ENCODE results near the gene BLM. TPM values are rescaled to one million over a fixed set of nuclear protein-coding genes. Genes with fewer than 3 reads are reported as not detected.

Gene BLM
- total RNA-seq, 1 donor from 2014 or later: 5.6 TPM

- Histone ChIP-seq H3K4me3 (ENCODE audit: low read depth, low read length) (no peak overlapping the region), H3K36me3 (ENCODE audit: control insufficient read depth, insufficient read depth, low read length) (no peaks in the 10 kb centered on the region), H3K27me3 (ENCODE audit: control insufficient read depth, insufficient read depth, low read length) (no peaks in the 10 kb centered on the region)
- DNase-seq (ENCODE audit: low read depth): no peak
- TF ChIP-seq CTCF (IDR thresholded peaks at IDR 0.05; ENCODE audit: insufficient read depth, low read length, poor library complexity, severe bottlenecking): no peak
Measured at GRCh38 chr15:90750186-90750585, 33.0 kb downstream of the BLM start.

- DNase-seq (ENCODE audit: low read depth): no peak
- no peak for TF ChIP-seq CTCF (IDR thresholded peaks at IDR 0.05; ENCODE audit: insufficient read depth, low read length, poor library complexity, severe bottlenecking)
- no peak overlapping the region for H3K4me3 ChIP-seq (ENCODE audit: low read depth, low read length)
- no peaks in the 10 kb centered on the region for H3K27me3 ChIP-seq (ENCODE audit: control insufficient read depth, insufficient read depth, low read length)
- H3K36me3 ChIP-seq (ENCODE audit: control insufficient read depth, insufficient read depth, low read length): no peaks in the 10 kb centered on the region
Measured at GRCh38 chr15:90751300-90751825, 34.2 kb downstream of the BLM start.

- H3K36me3 ChIP-seq (ENCODE audit: control insufficient read depth, insufficient read depth, low read length): no peaks in the 10 kb centered on the region
- TF ChIP-seq CTCF (IDR thresholded peaks at IDR 0.05; ENCODE audit: insufficient read depth, low read length, poor library complexity, severe bottlenecking): no peak
- no peaks in the 10 kb centered on the region for H3K27me3 ChIP-seq (ENCODE audit: control insufficient read depth, insufficient read depth, low read length)
- no peak for DNase-seq (ENCODE audit: low read depth)
- H3K4me3 ChIP-seq (ENCODE audit: low read depth, low read length): no peak overlapping the region
Measured at GRCh38 chr15:90756916-90757315, 39.8 kb downstream of the BLM start.

GRCh38 chr15:90757461-90757860, 40.3 kb downstream of the BLM start:
- H3K4me3 ChIP-seq (ENCODE audit: low read depth, low read length): no peak overlapping the region
- no peak for TF ChIP-seq CTCF (IDR thresholded peaks at IDR 0.05; ENCODE audit: insufficient read depth, low read length, poor library complexity, severe bottlenecking)
- no peaks in the 10 kb centered on the region for H3K27me3 ChIP-seq (ENCODE audit: control insufficient read depth, insufficient read depth, low read length)
- no peaks in the 10 kb centered on the region for H3K36me3 ChIP-seq (ENCODE audit: control insufficient read depth, insufficient read depth, low read length)
- no peak for DNase-seq (ENCODE audit: low read depth)

- no peak for DNase-seq (ENCODE audit: low read depth)
- H3K27me3 ChIP-seq (ENCODE audit: control insufficient read depth, insufficient read depth, low read length): no peaks in the 10 kb centered on the region
- TF ChIP-seq CTCF (IDR thresholded peaks at IDR 0.05; ENCODE audit: insufficient read depth, low read length, poor library complexity, severe bottlenecking): no peak
- H3K4me3 ChIP-seq (ENCODE audit: low read depth, low read length): no peak overlapping the region
- no peaks in the 10 kb centered on the region for H3K36me3 ChIP-seq (ENCODE audit: control insufficient read depth, insufficient read depth, low read length)
Measured at GRCh38 chr15:90760661-90761232, 43.6 kb downstream of the BLM start.

- Histone ChIP-seq H3K36me3 (ENCODE audit: control insufficient read depth, insufficient read depth, low read length) (no peaks in the 10 kb centered on the region), H3K4me3 (ENCODE audit: low read depth, low read length) (no peak overlapping the region), H3K27me3 (ENCODE audit: control insufficient read depth, insufficient read depth, low read length) (no peaks in the 10 kb centered on the region)
- no peak for TF ChIP-seq CTCF (IDR thresholded peaks at IDR 0.05; ENCODE audit: insufficient read depth, low read length, poor library complexity, severe bottlenecking)
- no peak for DNase-seq (ENCODE audit: low read depth)
Measured at GRCh38 chr15:90761629-90762028, 44.5 kb downstream of the BLM start.

Measured in kidney epithelial cell (primary cell).